Activated CD8-positive, alpha-beta memory T cell treated with anti-CD3 and anti-CD28 coated beads, Interleukin-2, amount 10 ng/mL, durations not matched to agents 7 days and 5 days (primary cell): ENCODE measurements around the gene CCDC194. TPM values are rescaled to one million over a fixed set of nuclear protein-coding genes. Genes with fewer than 3 reads are reported as not detected.
A peak's percentile ranks its signal among the peaks of the same experiment; 100 is the strongest.

Experiments used
- ATAC-seq: fragments of 150-1000 bp; cut with Tn5 transposase; one replicate; pipeline ENCODE4 v1.10.0; 2021; ENCODE audit warnings: moderate library complexity
- CTCF ChIA-PET: fragments of 350-600 bp; sonication (Branson Sonifier 250); formaldehyde crosslinking; loops from one replicate; lab custom pipeline; 2021; ENCODE audit warnings: antibody characterized with exemption; lab: Charles Lee
- DNase-seq: peaks from one replicate; pipeline ENCODE4 v3.0.0-alpha.2; 2020
- H3K27ac Mint-ChIP-seq: one replicate; pipeline ENCODE4 v1.8.0; 2021; ENCODE audit warnings: mild to moderate bottlenecking, mixed read lengths
- H3K27me3 Mint-ChIP-seq: one replicate; pipeline ENCODE4 v1.8.0; 2021; ENCODE audit warnings: mixed read lengths
- H3K36me3 Mint-ChIP-seq: one replicate; pipeline ENCODE4 v1.8.0; 2021; ENCODE audit warnings: mild to moderate bottlenecking, mixed read lengths
- H3K4me1 Mint-ChIP-seq: one replicate; pipeline ENCODE4 v1.8.0; 2021; ENCODE audit warnings: mixed read lengths
- H3K4me3 Mint-ChIP-seq: one replicate; pipeline ENCODE4 v1.8.0; 2021; ENCODE audit warnings: mild to moderate bottlenecking, moderate library complexity, mixed read lengths
- H3K9me3 Mint-ChIP-seq: one replicate; pipeline ENCODE4 v1.8.0; 2022; ENCODE audit warnings: low read depth, mixed read lengths
- total RNA-seq, 2 experiments: library from RNA; stranded (reverse); gene quantifications; one replicate each; pipeline ENCODE4 v1.2.3, GENCODE V29; 2021

The CCDC194 gene, protein sequence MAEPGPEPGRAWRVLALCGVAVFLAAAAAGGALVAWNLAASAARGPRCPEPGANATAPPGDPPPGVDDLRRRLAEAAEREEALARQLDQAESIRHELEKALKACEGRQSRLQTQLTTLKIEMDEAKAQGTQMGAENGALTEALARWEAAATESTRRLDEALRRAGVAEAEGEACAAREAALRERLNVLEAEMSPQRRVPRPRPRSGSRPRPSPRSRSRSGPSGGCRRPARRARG
- 1 to 10 TPM; 4.3 to 5.9 TPM for total RNA-seq

- H3K4me3 Mint-ChIP-seq, result no peak within 1 kb of the TSS
- CTCF ChIA-PET, result interaction anchor here (0.6 to 1.1 kb wide), 2 partner anchors 11 to 103 kb away, joined by 3 to 4 read pairs; partner anchors contain the start of gene BST2
Measured at GRCh38 chr19:17393914-17394313, at the start of gene CCDC194. Gene CCDC194 (minus strand): TSS chr19:17394196. CDS start chr19:17394158, 38 bp downstream.

DNA sequence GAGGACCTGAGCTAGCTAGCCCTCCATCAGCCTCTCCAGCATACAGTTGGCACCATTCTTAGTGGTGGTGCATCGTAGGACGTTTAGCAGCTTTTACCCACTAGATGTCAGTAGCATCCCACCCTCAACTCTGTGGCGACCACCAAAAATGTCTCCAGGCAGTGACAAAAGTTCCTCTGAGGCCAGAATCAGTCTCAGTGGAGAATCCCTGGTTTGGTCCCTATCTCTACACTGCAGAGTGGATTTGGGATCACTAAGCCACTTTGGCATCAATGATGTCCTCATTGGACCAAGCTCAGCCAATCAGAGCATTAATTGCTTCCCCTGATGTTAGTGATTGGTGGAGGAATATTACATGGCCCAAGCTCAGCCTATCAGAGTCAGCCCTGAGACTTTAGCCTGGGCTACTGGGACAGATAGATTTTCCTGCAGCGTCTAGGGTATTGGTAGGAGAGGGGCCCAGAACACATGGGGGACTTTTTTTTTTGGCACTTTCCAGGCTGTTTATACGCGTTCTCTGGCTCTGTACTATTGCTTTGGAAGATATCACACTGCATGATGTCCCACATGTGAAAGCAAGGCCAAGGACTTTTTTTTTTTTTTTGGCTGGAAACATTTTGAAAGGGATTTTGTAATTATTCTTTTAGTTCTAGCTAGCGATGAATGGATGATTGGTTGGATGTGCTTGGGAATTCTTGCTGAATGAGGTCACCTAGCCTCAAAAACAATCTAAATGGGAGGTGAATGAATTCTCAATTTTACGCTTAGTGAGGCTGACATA is 47.4 kb upstream of the CCDC194 start:
- no peaks in the 10 kb centered on the region for H3K9me3 Mint-ChIP-seq
- DNase-seq, result peak; percentile 46
- H3K27ac Mint-ChIP-seq, result no peak overlapping the region

More at GRCh38 chr19:17393914-17394313, at the start of gene CCDC194:
- ATAC-seq (no peak), DNase-seq (no peak)
- Mint-ChIP-seq H3K4me1 (peaks cover 32% of the 10 kb centered on the region), H3K27me3 (peaks cover 25% of the 10 kb centered on the region), H3K36me3 (peaks cover 9% of the 10 kb centered on the region), H3K9me3 (no peaks in the 10 kb centered on the region), H3K27ac (peak within 1 kb of the TSS; percentile 61)

GRCh38 chr19:17436874-17437267 is 42.9 kb upstream of the CCDC194 start:
- CTCF ChIA-PET, result no interaction called here
- no peaks in the 10 kb centered on the region for H3K27me3 Mint-ChIP-seq
- no peak for ATAC-seq
- no peak for DNase-seq
- H3K27ac Mint-ChIP-seq, result no peak overlapping the region
- H3K4me3 Mint-ChIP-seq, result no peak overlapping the region
- no peaks in the 10 kb centered on the region for H3K9me3 Mint-ChIP-seq
- H3K4me1 Mint-ChIP-seq, result no peaks in the 10 kb centered on the region
- no peaks in the 10 kb centered on the region for H3K36me3 Mint-ChIP-seq

More for the DNA sequence above, 47.4 kb upstream of the CCDC194 start:
- CTCF ChIA-PET, result interaction anchor here (0.7 to 4.6 kb wide), 16 partner anchors 9 to 418 kb away, joined by 3 to 28 read pairs (median 4); partner anchors contain the start of genes BST2 and MVB12A
- ATAC-seq, result peak; percentile 51
- no peaks in the 10 kb centered on the region for H3K27me3 Mint-ChIP-seq
- H3K36me3 Mint-ChIP-seq, result no peaks in the 10 kb centered on the region
- no peak overlapping the region for H3K4me3 Mint-ChIP-seq
- H3K4me1 Mint-ChIP-seq, result no peaks in the 10 kb centered on the region

DNA sequence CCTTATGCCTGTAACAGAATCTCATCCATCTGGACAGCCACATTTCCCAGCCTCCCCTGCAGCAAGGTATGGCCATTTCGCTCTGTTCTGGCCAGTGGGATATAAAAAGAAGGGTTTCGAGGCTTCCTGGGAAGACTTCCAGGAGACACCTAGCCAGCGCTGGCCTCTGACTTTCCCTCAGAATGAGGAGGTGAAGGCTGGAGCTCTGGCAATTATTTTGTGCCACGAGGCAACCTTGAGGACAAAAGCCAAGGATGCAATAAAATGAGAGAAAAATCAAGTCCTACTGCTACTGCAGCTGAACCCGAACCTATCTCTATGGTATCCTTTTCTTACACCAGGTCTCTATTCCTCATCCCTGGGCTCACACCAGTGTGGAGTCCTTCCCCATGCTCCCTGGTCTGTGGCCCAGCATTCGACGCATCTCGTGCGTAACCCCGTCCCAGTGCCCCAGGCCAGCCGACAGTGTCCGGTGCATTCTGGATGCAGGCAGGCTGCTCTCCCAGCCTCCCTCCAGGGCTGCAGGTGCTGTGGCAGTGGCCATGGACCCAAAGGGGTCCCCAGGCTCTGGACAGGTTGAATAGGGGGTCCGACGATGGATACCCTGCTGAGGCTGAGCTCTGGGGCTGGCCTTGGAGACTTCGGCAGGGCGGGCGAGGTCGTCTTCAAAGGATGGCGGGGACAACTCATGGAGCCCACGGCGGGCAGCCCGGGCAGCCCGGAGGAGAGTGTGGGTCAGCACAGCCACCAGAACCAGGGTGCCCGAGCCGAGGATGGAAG is 42.3 kb upstream of the CCDC194 start:
- CTCF ChIA-PET, result no interaction called here
- ATAC-seq, result no peak
- Mint-ChIP-seq H3K4me3 (no peak overlapping the region), H3K4me1 (peaks cover 1% of the 10 kb centered on the region), H3K9me3 (no peaks in the 10 kb centered on the region), H3K36me3 (no peaks in the 10 kb centered on the region), H3K27ac (no peak overlapping the region), H3K27me3 (no peaks in the 10 kb centered on the region)
- DNase-seq, result no peak

DNA sequence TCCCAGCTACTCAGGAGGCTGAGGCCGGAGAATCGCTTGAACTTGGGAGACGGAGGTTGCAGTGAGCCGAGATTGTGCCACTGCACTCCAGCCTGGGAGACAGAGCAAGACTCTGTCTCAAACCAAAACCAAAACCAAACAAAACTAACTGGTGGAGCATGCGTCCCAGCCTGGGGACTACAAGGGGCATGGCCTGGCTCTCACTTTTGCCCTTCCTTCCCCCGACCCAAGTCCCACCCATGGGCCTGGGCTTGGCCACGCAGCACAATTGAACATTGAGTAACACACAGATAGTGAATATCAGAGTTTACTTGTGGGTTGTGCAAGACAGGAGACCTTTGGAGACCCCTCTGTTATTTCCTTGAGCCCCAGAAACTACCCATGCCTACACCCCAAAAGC is 41.2 kb upstream of the CCDC194 start:
- H3K9me3 Mint-ChIP-seq, result no peaks in the 10 kb centered on the region
- peaks cover 1% of the 10 kb centered on the region for H3K4me1 Mint-ChIP-seq
- CTCF ChIA-PET, result no interaction called here
- no peak for ATAC-seq
- no peak overlapping the region for H3K4me3 Mint-ChIP-seq
- H3K27me3 Mint-ChIP-seq, result no peaks in the 10 kb centered on the region
- no peak for DNase-seq
- no peak overlapping the region for H3K27ac Mint-ChIP-seq
- H3K36me3 Mint-ChIP-seq, result no peaks in the 10 kb centered on the region

GRCh38 chr19:17431417-17431816 is 37.4 kb upstream of the CCDC194 start:
- no peak for DNase-seq
- Mint-ChIP-seq H3K36me3 (no peaks in the 10 kb centered on the region), H3K9me3 (no peaks in the 10 kb centered on the region), H3K4me3 (no peak overlapping the region), H3K4me1 (peaks cover 1% of the 10 kb centered on the region), H3K27ac (no peak overlapping the region), H3K27me3 (no peaks in the 10 kb centered on the region)
- CTCF ChIA-PET, result interaction anchor here (1.0 kb wide), 1 partner anchor 11 kb away, joined by 3 read pairs; no protein-coding TSS in a partner anchor
- no peak for ATAC-seq

DNA sequence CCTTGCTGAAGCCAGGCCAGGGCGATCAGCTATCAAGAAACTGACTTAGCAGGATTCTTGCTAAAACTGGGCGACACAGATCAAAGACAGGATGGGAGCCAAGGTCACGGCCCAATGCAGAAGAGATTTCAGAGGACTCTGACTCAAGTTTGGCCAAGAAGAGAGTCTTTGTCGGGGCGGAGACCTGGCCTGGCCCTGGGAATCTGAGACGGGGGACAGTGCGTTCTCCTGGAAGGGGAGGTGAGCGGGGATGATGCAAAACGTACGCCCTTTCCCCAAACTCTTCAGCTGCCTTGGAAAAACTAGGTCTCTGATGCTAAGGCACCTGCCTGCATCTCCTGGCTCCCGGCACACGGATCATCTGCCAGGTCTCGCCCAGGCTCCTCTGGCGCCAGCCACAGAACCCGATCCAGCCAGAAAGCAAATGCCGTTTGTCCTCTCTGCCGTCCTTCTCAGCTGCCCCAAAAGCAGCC is 35.7 kb upstream of the CCDC194 start:
- peaks cover 2% of the 10 kb centered on the region for H3K4me1 Mint-ChIP-seq
- H3K9me3 Mint-ChIP-seq, result no peaks in the 10 kb centered on the region
- DNase-seq (no peak), ATAC-seq (no peak)
- H3K36me3 Mint-ChIP-seq, result no peaks in the 10 kb centered on the region
- H3K27ac Mint-ChIP-seq, result no peak overlapping the region
- CTCF ChIA-PET, result interaction anchor here (0.6 to 1.7 kb wide), 4 partner anchors 10 to 21 kb away, joined by 3 to 5 read pairs (median 3); partner anchors contain the start of genes MVB12A and TMEM221
- H3K4me3 Mint-ChIP-seq, result no peak overlapping the region
- no peaks in the 10 kb centered on the region for H3K27me3 Mint-ChIP-seq

- peak; percentile 17 for ATAC-seq
- DNase-seq, result no peak
- H3K4me3 Mint-ChIP-seq, result no peak overlapping the region
- peaks cover 6% of the 10 kb centered on the region for H3K36me3 Mint-ChIP-seq
- CTCF ChIA-PET, result no interaction called here
- H3K9me3 Mint-ChIP-seq, result no peaks in the 10 kb centered on the region
- no peaks in the 10 kb centered on the region for H3K27me3 Mint-ChIP-seq
- no peak overlapping the region for H3K27ac Mint-ChIP-seq
- peaks cover 10% of the 10 kb centered on the region for H3K4me1 Mint-ChIP-seq
Measured at GRCh38 chr19:17424743-17425365, 30.9 kb upstream of the CCDC194 start.

GRCh38 chr19:17423429-17424208 is 29.6 kb upstream of the CCDC194 start:
- Mint-ChIP-seq H3K4me3 (no peak overlapping the region), H3K9me3 (no peaks in the 10 kb centered on the region), H3K36me3 (peaks cover 6% of the 10 kb centered on the region), H3K27ac (no peak overlapping the region), H3K4me1 (peaks cover 18% of the 10 kb centered on the region), H3K27me3 (no peaks in the 10 kb centered on the region)
- CTCF ChIA-PET, result interaction anchor here (0.7 kb wide), 1 partner anchor 348 kb away, joined by 3 read pairs; no protein-coding TSS in a partner anchor
- DNase-seq (no peak), ATAC-seq (no peak)

DNA sequence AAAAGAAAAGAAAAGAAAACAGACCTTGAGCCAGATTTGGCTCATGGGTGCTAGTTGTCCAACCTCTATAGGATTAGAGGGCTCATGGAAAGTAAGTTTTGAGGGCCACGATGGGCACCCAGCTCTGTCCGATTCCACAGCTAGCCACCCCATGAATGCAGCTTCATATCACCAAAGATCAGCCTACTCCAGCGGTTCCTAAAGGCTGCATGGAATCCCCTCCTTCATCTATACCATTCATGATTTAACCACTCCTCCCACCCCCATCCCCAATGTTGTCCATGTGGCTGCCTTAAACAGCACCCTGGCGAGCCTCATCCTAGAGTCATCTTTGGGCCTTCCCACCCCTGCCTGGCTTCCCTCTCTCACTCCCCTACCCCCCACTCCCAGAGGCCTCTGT is 27.9 kb upstream of the CCDC194 start:
- ATAC-seq (no peak), DNase-seq (no peak)
- peaks cover 8% of the 10 kb centered on the region for H3K36me3 Mint-ChIP-seq
- CTCF ChIA-PET, result interaction anchor here (0.9 to 2.6 kb wide), 2 partner anchors 20 to 45 kb away, joined by 3 to 8 read pairs; no protein-coding TSS in a partner anchor
- H3K4me1 Mint-ChIP-seq, result peaks cover 19% of the 10 kb centered on the region
- no peaks in the 10 kb centered on the region for H3K9me3 Mint-ChIP-seq
- no peaks in the 10 kb centered on the region for H3K27me3 Mint-ChIP-seq
- H3K4me3 Mint-ChIP-seq, result no peak overlapping the region
- H3K27ac Mint-ChIP-seq, result no peak overlapping the region

- no peaks in the 10 kb centered on the region for H3K27me3 Mint-ChIP-seq
- H3K4me3 Mint-ChIP-seq, result peak overlapping the region; percentile 87
- CTCF ChIA-PET, result interaction anchor here (0.6 to 2.6 kb wide), 6 partner anchors 11 to 87 kb away, joined by 3 to 11 read pairs (median 6); partner anchors contain the start of gene BST2
- DNase-seq (peak; percentile 59), ATAC-seq (peak; percentile 21)
- H3K27ac Mint-ChIP-seq, result peak overlapping the region; percentile 76
- H3K4me1 Mint-ChIP-seq, result peaks cover 21% of the 10 kb centered on the region
- H3K36me3 Mint-ChIP-seq, result peaks cover 13% of the 10 kb centered on the region
- no peaks in the 10 kb centered on the region for H3K9me3 Mint-ChIP-seq
Measured at GRCh38 chr19:17420475-17420924, 26.5 kb upstream of the CCDC194 start.
